Measurements from ENCODE around the gene RRH. TPM values are rescaled to one million over a fixed set of nuclear protein-coding genes. Genes with fewer than 3 reads are reported as not detected.

Gene RRH
- total and polyA plus RNA-seq, 2 donors (not counting 1 experiment from before 2014, with no cell fraction given): 0.28 to 0.64 TPM

- ChIA-PET POLR2A (no interaction called here), CTCF (no interaction called here)
Observed at GRCh38 chr4:109833756-109834155, 6.0 kb downstream of the RRH start.

GRCh38 chr4:109836985-109837384 is 9.2 kb downstream of the RRH start:
- Histone ChIP-seq H3K36me3 (replicated peaks in 1 of 2; ENCODE audit: control extremely low read depth in 1 of 2, control insufficient read depth in 1 of 2, extremely low read depth in 1 of 2, insufficient read depth in 2 of 2, low read length in 1 of 2) (no peaks in the 10 kb centered on the region), H3K9me3 (ENCODE audit: control extremely low read depth in 1 of 3, control insufficient read depth in 2 of 3, insufficient read depth in 1 of 3, low read length in 2 of 3) (peaks cover 0 to 2% (median 0%) of the 10 kb centered on the region in 3 donors), H3K79me2 (ENCODE audit: control insufficient read depth, insufficient read depth, low read length) (no peaks in the 10 kb centered on the region), H3K4me3 (ENCODE audit: control extremely low read depth in 1 of 5, extremely low read depth in 1 of 5, insufficient read depth in 1 of 5, low read depth in 2 of 5, low read length in 4 of 5) (no peak overlapping the region), H3K4me1 (ENCODE audit: control insufficient read depth in 2 of 2, insufficient read depth in 2 of 2, low read length in 2 of 2) (no peaks in the 10 kb centered on the region), H3K27me3 (replicated peaks in 1 of 4; ENCODE audit: control extremely low read depth in 1 of 4, control insufficient read depth in 3 of 4, insufficient read depth in 4 of 4, low read length in 3 of 4) (no peaks in the 10 kb centered on the region), H4K20me1 (ENCODE audit: control insufficient read depth, insufficient read depth, low read length, poor library complexity, severe bottlenecking) (no peaks in the 10 kb centered on the region), H3K9ac (ENCODE audit: low read length) (no peak overlapping the region), H3K4me2 (replicated peaks; ENCODE audit: low read depth, low read length, poor library complexity, severe bottlenecking) (no peak overlapping the region), H3K27ac (ENCODE audit: low read length in 2 of 2) (no peak overlapping the region), H2AFZ (ENCODE audit: insufficient read depth, low read depth, low read length, poor library complexity, severe bottlenecking) (no peak overlapping the region)
- intact Hi-C loops (cut with micrococcal nuclease): no loop called here
- ATAC-seq (ENCODE audit: low read depth) (no peak), DNase-seq (no peak)
- no peaks in the 10 kb centered on the region for H3K9me3 Mint-ChIP-seq (ENCODE audit: insufficient read depth)
- POLR2A ChIA-PET: no interaction called here
- TF ChIP-seq, protein P1, sequence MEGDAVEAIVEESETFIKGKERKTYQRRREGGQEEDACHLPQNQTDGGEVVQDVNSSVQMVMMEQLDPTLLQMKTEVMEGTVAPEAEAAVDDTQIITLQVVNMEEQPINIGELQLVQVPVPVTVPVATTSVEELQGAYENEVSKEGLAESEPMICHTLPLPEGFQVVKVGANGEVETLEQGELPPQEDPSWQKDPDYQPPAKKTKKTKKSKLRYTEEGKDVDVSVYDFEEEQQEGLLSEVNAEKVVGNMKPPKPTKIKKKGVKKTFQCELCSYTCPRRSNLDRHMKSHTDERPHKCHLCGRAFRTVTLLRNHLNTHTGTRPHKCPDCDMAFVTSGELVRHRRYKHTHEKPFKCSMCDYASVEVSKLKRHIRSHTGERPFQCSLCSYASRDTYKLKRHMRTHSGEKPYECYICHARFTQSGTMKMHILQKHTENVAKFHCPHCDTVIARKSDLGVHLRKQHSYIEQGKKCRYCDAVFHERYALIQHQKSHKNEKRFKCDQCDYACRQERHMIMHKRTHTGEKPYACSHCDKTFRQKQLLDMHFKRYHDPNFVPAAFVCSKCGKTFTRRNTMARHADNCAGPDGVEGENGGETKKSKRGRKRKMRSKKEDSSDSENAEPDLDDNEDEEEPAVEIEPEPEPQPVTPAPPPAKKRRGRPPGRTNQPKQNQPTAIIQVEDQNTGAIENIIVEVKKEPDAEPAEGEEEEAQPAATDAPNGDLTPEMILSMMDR (IDR thresholded peaks at IDR 0.05): no peak
- no peak for TF ChIP-seq EZH2 (IDR thresholded peaks at IDR 0.05; ENCODE audit: borderline replicate concordance, insufficient read depth, low read depth, low read length, poor library complexity, severe bottlenecking)
- H3K27ac Mint-ChIP-seq: no peak overlapping the region
- CTCF ChIA-PET: no interaction called here
- no peaks in the 10 kb centered on the region for H3K27me3 Mint-ChIP-seq
- no peak overlapping the region for H3K4me3 Mint-ChIP-seq
- no CpG with 5 or more reads among the region's 3 CpGs for WGBS (ENCODE audit: insufficient coverage)
- no peaks in the 10 kb centered on the region for H3K4me1 Mint-ChIP-seq

More at GRCh38 chr4:109833756-109834155, 6.0 kb downstream of the RRH start:
- no CpG with 5 or more reads among the region's 4 CpGs for WGBS (ENCODE audit: insufficient coverage)
- H3K36me3 ChIP-seq (replicated peaks in 1 of 2; ENCODE audit: control extremely low read depth in 1 of 2, control insufficient read depth in 1 of 2, extremely low read depth in 1 of 2, insufficient read depth in 2 of 2, low read length in 1 of 2): no peaks in the 10 kb centered on the region
- no peak overlapping the region for H2AFZ ChIP-seq (ENCODE audit: insufficient read depth, low read depth, low read length, poor library complexity, severe bottlenecking)
- H3K4me2 ChIP-seq (replicated peaks; ENCODE audit: low read depth, low read length, poor library complexity, severe bottlenecking): no peak overlapping the region
- intact Hi-C loops (cut with micrococcal nuclease): no loop called here
- no peak overlapping the region for H3K4me3 ChIP-seq (ENCODE audit: control extremely low read depth in 1 of 5, extremely low read depth in 1 of 5, insufficient read depth in 1 of 5, low read depth in 2 of 5, low read length in 4 of 5)
- Mint-ChIP-seq H3K4me3 (no peak overlapping the region), H3K4me1 (no peaks in the 10 kb centered on the region), H3K27ac (no peak overlapping the region), H3K9me3 (ENCODE audit: insufficient read depth) (no peaks in the 10 kb centered on the region), H3K27me3 (no peaks in the 10 kb centered on the region)
- H3K4me1 ChIP-seq (ENCODE audit: control insufficient read depth in 2 of 2, insufficient read depth in 2 of 2, low read length in 2 of 2): no peaks in the 10 kb centered on the region
- peaks cover 0 to 2% (median 0%) of the 10 kb centered on the region in 3 donors for H3K9me3 ChIP-seq (ENCODE audit: control extremely low read depth in 1 of 3, control insufficient read depth in 2 of 3, insufficient read depth in 1 of 3, low read length in 2 of 3)
- H3K79me2 ChIP-seq (ENCODE audit: control insufficient read depth, insufficient read depth, low read length): no peaks in the 10 kb centered on the region
- no peak for TF ChIP-seq EZH2 (IDR thresholded peaks at IDR 0.05; ENCODE audit: borderline replicate concordance, insufficient read depth, low read depth, low read length, poor library complexity, severe bottlenecking)
- TF ChIP-seq, protein P1 (IDR thresholded peaks at IDR 0.05): no peak
- no peak overlapping the region for H3K27ac ChIP-seq (ENCODE audit: low read length in 2 of 2)
- H3K27me3 ChIP-seq (replicated peaks in 1 of 4; ENCODE audit: control extremely low read depth in 1 of 4, control insufficient read depth in 3 of 4, insufficient read depth in 4 of 4, low read length in 3 of 4): no peaks in the 10 kb centered on the region
- ATAC-seq (ENCODE audit: low read depth) (no peak), DNase-seq (no peak)
- H3K9ac ChIP-seq (ENCODE audit: low read length): no peak overlapping the region
- H4K20me1 ChIP-seq (ENCODE audit: control insufficient read depth, insufficient read depth, low read length, poor library complexity, severe bottlenecking): no peaks in the 10 kb centered on the region
